Stimulated activated naive CD4-positive, alpha-beta T cell treated with Interleukin-2 at 50 U/mL for 16 hours (primary cell): ENCODE data around the gene SLC16A2.

Source experiments
- DNase-seq: peaks from one replicate; lab custom pipeline; 2025; lab: John Stamatoyannopoulos, UW

The SLC16A2 gene

DNA sequence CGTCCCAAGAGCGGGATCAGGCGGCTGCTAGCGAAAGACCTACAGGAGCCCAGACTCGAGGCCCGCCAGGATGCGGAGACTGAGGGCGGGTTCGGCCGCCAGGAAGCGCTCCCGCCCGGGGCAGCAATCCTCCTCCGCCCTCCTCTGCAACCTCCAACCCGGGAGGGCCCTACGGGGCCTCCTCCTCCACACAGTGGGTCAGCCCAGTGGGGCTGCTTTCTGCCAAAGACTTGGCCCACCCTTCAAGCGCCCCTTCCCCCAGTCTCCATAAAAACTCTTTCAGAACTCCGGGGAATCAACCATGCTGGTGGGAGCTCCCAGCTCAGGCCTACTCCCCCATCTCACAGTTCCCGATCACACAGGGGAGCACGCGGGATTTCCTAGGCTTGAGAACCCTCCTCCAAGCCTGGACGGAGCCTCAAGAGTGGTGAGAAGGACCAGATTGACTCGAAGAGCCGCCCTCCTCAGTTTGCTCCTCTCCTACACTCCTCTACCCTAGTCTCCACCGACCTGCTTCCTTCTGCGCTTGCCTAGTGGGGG lies 115.6 kb downstream of the SLC16A2 start:
- no peak for DNase-seq

DNA sequence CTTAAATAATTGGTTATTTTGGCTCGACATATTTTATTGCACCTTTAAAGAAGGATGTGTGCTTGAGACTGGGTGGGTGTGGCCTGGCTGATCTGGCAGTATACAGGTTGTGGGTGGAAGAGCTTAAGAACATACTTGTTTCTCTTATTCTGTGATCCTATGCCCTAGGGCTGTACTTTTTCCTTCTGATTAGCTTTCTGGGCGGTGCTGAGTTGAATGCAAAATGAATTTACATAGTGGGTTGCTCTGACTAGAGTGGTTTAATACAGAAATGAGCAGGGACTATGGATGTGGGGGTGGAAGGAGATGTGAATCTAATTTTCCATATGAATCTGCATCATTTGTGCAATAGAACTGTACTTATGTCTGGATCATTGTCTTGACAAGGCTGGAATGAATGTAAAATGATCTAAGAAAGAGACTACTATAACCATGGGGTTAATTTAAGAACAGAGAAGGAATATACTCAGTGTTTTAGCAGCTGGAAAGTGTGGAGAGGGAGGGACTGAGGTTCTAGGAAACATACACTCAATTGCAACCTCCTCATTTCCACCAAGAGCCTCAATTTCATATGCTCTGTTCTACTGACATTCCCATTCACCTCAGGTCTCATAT lies 119.4 kb downstream of the SLC16A2 start:
- no peak for DNase-seq

DNA sequence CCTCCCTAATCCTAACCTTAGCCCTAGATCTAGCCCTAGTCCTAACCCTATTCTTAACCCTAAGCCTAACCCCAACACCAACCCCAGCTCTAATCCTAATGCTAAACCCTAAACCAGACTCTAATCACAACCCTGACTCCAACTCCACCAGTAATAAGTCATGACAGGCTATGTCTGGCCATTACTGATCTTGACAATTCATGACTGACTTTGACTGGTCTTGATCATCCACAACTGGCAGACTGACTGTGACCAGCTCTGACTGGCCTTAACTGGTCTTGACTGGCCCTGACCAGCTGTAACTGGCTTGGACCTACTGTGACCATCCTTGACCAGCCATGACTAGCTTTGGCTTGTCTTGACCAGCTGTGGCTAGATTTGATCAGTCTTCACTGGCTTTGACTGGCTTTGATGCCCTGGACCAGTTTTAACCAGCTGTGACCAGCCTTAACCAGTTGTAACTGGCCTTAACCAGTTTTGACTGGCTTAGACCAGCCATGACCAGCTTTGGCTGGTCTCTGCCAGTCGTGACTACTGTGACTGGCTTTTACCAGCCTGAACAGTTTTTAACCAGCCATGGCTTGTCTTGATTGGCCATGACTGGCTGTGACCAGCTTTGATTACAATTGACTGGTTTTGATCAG lies 124.7 kb downstream of the SLC16A2 start:
- no peak for DNase-seq

DNA sequence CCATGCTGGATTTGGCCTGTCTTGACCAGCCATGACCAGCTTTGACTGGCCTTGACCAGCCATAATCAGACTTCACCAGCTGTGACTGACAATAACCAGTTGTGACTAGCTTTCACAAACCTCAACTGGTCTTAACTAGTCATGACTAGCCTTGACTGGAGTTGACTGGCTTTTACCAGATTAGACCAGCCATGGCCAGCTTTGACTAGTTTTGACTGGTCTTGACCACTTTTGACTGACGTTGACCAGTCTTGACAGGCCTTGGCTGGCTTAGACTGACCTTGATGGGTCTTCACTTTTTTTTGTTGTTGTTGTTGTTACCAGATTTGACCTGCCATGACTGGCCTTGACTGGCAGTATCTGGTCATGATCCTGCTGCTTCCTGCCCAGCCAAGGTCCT lies 125.7 kb downstream of the SLC16A2 start:
- DNase-seq = no peak

DNA sequence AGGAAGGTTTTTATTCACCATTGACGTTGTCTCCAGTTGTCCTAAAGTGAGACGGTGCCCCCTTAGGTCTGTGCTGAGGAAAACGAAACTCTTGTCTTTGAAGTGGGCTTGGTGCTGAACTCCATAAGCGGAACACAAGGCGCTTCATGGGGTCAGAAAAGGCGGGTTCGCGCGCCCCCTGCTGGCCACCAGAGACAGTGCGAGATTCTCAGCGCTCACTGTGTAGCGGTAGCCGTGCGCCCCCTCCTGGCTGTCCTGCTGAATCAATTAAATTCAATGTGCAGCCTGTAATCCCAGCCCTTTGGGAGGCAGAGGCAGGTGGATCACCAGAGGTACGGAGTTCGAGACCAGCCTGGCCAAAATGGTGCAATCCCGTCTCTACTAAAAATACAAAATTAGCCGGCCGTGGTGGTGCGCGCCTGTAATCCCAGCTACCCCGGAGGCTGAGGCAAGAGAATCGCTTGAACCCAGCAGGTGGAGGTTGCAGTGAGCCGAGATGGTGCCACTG lies 129.1 kb downstream of the SLC16A2 start:
- peak; percentile 77 for DNase-seq

DNA sequence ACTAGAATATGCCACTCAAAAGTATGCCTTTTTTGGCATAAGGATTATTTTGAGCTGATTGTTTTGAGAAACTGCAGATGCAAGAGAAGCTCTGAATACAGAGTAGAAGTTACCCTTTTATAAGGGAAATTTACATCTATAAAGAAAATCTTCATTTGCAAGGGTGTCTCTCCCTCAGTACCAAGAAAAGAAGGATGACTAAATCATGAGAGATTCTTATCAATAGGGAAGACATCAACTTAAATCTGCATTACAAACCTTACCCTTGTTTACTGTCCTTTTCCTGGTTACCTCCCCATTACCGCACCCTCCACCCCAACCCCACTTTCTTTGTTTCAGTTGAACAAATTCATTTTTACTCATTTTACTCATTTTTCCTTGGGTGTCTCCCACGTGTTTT lies 130.6 kb downstream of the SLC16A2 start:
- no peak for DNase-seq

DNA sequence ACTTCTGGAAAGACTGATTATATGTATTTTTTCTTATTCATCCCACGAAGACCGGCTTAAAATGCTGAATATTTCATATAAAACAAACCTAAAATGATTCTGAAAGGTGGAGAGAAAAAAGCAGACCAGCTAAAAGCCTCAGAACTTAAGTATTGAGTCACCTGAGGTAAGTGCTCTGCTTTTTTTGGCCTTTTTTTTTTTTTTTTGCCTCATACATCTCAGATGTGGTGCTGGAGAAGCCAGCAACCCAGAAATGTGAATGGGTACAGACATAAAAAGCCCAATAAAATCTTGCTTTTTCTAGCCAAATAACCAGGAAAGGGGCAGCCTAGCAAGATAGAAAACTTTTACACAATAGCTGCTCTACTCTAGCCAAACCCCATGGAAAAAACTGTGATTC lies 136.1 kb downstream of the SLC16A2 start:
- no peak for DNase-seq

DNA sequence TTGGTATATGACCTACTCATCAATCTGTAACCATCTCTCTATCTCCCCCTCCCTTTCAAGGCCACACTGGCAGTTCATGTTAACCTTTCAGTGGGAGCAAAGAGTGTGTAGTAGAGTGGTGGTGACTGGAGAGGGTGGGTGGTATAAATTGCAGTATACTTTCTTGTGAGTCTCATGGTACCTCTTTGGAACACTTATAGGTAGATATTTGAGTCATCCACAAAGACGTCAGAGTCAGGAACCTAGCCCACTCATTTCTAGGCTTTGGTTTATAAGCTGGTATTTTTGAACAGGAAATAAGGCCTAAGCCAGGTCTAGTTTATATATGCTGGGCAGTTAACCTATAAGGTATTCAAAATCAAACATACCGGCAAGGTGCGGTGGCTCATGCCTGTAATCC lies 156.8 kb downstream of the SLC16A2 start:
- DNase-seq = no peak

DNA sequence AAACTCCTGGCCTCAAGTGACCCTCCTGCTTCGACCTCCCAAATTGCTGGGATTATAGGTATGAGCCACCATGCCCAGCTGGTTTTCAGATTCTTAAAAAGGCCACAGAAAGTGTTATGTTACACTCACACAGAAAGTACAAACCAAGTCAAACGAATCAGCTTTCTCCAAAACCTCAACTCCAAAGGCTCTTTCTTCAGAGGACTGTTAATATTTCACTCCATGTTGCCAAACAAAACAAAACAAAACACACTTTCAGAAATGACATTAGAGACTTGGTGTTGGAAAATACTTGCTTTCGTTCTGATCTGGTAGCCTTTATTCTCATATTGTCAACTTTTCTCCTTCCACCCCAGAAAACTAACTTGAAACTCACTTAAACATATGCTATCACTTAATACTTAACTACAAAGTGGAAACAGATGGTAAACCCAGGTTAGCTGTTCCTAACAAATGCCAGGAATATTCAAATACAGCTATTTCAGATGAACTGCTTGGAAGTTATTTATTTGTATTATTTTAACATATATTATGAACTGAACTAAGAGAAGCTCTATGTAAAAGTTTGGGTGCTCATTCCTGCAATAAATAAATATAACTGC lies 158.4 kb downstream of the SLC16A2 start:
- no peak for DNase-seq
